ENCODE data around the gene SLC9A8.

The SLC9A8 gene

DNA sequence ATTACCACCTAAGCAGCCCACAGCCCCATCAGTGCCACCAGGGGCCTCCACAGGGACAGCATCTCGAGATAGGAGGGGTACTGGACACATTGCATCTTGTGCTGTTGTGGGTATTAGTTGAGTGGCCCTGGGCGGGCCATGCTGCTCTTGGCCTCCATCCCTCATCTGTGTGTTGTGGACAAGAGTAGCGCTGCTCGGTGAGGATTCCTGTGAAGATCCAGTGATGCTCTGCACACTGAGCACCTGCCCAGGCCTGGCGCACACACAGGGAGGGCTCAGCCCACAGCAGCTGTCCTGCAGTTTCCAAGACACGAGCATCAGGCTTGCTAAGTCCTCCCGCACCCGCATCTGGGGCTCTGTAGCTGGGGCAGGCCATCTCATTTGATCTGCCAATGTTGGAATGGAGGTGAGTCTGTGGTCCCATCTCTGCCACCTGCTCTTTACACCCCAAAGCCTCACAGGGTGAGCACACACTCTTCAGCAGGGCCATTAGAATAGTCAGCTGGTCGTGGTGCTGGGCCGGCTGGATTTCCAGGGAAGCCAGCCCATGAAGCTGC lies 70.7 kb downstream of the SLC9A8 start:
- no peaks in the 10 kb centered on the region for H3K27me3 ChIP-seq (ENCODE audit: insufficient read depth, poor library complexity, severe bottlenecking)
- peak; percentile 74 for DNase-seq (ENCODE audit: low spot score)
- TF ChIP-seq, protein P1, sequence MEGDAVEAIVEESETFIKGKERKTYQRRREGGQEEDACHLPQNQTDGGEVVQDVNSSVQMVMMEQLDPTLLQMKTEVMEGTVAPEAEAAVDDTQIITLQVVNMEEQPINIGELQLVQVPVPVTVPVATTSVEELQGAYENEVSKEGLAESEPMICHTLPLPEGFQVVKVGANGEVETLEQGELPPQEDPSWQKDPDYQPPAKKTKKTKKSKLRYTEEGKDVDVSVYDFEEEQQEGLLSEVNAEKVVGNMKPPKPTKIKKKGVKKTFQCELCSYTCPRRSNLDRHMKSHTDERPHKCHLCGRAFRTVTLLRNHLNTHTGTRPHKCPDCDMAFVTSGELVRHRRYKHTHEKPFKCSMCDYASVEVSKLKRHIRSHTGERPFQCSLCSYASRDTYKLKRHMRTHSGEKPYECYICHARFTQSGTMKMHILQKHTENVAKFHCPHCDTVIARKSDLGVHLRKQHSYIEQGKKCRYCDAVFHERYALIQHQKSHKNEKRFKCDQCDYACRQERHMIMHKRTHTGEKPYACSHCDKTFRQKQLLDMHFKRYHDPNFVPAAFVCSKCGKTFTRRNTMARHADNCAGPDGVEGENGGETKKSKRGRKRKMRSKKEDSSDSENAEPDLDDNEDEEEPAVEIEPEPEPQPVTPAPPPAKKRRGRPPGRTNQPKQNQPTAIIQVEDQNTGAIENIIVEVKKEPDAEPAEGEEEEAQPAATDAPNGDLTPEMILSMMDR (IDR thresholded peaks at IDR 0.05; ENCODE audit: poor library complexity, severe bottlenecking), result no peak
- H3K27ac ChIP-seq (ENCODE audit: poor library complexity, severe bottlenecking), result no peak overlapping the region
- H3K9me3 ChIP-seq (ENCODE audit: severe bottlenecking), result no peaks in the 10 kb centered on the region
- no peak for ATAC-seq (ENCODE audit: low read depth)
- no peak overlapping the region for H3K4me3 ChIP-seq (ENCODE audit: severe bottlenecking)
- H3K4me1 ChIP-seq (ENCODE audit: insufficient read depth, poor library complexity, severe bottlenecking), result no peaks in the 10 kb centered on the region
- H3K36me3 ChIP-seq (ENCODE audit: low read depth), result peaks cover 38% of the 10 kb centered on the region

DNA sequence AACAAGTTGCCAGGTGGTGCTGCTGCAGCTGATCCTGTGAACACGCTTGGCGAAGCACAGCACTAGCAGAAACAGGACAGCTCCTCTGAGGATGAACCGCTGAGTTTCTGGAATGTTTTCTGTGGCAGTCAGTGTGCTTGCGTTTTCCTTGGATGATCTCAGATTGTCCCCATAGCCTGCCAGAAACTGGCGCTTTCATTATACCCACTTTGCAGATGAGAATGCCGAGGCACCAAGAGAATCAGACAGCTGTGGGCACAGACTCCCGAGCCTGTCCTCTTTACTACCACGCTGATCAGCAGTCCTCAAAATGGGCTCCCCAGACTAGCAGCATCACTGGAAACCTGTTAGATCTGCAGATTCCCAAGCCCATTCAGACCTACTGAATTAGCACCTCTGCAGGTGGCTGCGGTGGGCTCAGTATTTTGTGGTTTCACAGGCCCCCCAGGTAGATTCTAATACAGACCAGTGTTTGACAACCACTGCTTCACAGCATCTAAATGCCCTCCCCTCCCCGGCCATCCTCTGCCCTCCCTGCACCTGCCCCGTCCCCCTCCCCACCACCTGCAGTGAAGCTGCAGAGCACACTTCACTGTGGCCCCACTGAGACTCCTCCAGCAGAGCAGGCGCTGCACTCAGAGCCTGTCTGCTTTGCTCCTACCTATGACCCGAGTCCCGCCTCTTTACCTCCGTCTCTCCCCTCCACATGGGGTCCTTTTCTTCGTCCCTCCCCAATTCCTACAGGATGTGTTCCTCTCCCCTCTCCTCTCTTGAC lies 73.1 kb downstream of the SLC9A8 start:
- TF ChIP-seq, protein P1 (IDR thresholded peaks at IDR 0.05; ENCODE audit: poor library complexity, severe bottlenecking), result no peak
- H3K4me3 ChIP-seq (ENCODE audit: severe bottlenecking), result no peak overlapping the region
- H3K27me3 ChIP-seq (ENCODE audit: insufficient read depth, poor library complexity, severe bottlenecking), result no peaks in the 10 kb centered on the region
- H3K27ac ChIP-seq (ENCODE audit: poor library complexity, severe bottlenecking), result no peak overlapping the region
- DNase-seq (ENCODE audit: low spot score) (peak; percentile 73), ATAC-seq (ENCODE audit: low read depth) (no peak)
- peaks cover 29% of the 10 kb centered on the region for H3K36me3 ChIP-seq (ENCODE audit: low read depth)
- no peaks in the 10 kb centered on the region for H3K4me1 ChIP-seq (ENCODE audit: insufficient read depth, poor library complexity, severe bottlenecking)
- no peaks in the 10 kb centered on the region for H3K9me3 ChIP-seq (ENCODE audit: severe bottlenecking)

DNA sequence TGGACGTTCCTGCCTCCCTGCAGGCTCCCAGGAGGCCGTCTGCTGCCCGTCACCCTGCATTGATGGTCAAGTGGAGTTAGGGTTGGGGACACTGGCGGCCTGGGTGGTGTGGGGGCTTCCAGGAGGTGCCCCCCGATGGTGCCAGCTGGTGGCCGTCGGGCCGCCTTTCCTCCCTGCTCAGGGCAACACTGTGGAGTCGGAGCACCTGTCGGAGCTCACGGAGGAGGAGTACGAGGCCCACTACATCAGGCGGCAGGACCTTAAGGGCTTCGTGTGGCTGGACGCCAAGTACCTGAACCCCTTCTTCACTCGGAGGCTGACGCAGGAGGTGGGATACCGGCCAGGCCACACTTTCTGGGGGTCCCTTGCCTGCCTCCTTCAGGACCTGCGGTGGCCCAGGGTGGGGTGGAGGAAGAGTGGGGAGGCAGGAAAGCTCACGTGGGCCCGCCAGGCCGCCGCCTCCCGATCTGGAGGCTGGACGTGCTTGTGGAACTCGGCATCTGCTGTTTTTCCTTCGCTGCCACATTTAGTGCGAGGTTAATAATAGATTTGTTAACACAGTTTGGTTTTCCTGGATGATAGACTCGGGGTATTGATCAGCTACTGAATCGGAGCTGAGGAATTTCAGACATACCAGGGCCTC lies 74.1 kb downstream of the SLC9A8 start:
- no peaks in the 10 kb centered on the region for H3K9me3 ChIP-seq (ENCODE audit: severe bottlenecking)
- ATAC-seq (ENCODE audit: low read depth) (no peak), DNase-seq (ENCODE audit: low spot score) (peak; percentile 82)
- H3K27me3 ChIP-seq (ENCODE audit: insufficient read depth, poor library complexity, severe bottlenecking), result no peaks in the 10 kb centered on the region
- no peak overlapping the region for H3K4me3 ChIP-seq (ENCODE audit: severe bottlenecking)
- H3K27ac ChIP-seq (ENCODE audit: poor library complexity, severe bottlenecking), result no peak overlapping the region
- H3K36me3 ChIP-seq (ENCODE audit: low read depth), result peaks cover 20% of the 10 kb centered on the region; the same call in 1 of the 2 replicates
- TF ChIP-seq, protein P1 (IDR thresholded peaks at IDR 0.05; ENCODE audit: poor library complexity, severe bottlenecking), result no peak
- H3K4me1 ChIP-seq (ENCODE audit: insufficient read depth, poor library complexity, severe bottlenecking), result no peaks in the 10 kb centered on the region

DNA sequence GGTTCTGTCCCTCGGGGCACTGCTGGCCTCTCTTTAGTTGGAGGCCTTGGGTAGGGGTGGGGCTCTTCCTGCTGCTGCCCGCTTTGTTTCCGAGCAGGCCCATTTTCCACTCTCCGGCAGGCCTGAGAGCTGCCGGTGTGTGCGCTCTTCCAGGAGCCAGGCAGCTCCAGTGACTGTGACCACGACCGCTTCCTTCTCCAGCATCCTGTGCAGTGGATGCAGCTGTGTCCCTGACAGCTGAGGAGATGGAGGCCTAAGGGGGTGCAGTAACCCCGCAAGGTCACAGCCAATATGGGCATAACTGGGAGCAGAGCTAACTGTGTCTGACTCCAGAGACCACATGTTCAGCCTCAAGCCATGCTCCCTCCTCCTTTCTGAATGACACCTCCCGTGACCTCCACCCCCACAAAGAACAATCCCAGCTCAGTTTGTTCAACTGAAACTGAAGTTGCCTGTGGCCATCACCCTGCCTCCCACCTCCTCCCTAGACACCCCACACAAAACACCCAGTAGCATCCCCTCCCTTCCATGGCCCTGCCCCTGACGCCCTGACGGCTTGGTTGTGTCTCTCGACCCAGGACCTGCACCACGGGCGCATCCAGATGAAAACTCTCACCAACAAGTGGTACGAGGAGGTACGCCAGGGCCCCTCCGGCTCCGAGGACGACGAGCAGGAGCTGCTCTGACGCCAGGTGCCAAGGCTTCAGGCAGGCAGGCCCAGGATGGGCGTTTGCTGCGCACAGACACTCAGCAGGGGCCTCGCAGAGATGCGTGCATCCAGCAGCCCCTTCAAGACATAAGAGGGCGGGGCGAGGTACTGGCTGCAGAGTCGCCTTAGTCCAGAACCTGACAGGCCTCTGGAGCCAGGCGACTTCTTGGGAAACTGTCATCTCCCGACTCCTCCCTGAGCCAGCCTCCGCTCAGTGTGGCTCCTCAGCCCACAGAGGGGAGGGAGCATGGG lies 74.9 kb downstream of the SLC9A8 start:
- ATAC-seq (ENCODE audit: low read depth) (no peak), DNase-seq (ENCODE audit: low spot score) (peak; percentile 89)
- H3K4me1 ChIP-seq (ENCODE audit: insufficient read depth, poor library complexity, severe bottlenecking), result no peaks in the 10 kb centered on the region
- peaks cover 20% of the 10 kb centered on the region; the same call in 1 of the 2 replicates for H3K36me3 ChIP-seq (ENCODE audit: low read depth)
- no peaks in the 10 kb centered on the region for H3K27me3 ChIP-seq (ENCODE audit: insufficient read depth, poor library complexity, severe bottlenecking)
- no peak overlapping the region for H3K27ac ChIP-seq (ENCODE audit: poor library complexity, severe bottlenecking)
- no peaks in the 10 kb centered on the region for H3K9me3 ChIP-seq (ENCODE audit: severe bottlenecking)
- H3K4me3 ChIP-seq (ENCODE audit: severe bottlenecking), result no peak overlapping the region
- TF ChIP-seq, protein P1 (IDR thresholded peaks at IDR 0.05; ENCODE audit: poor library complexity, severe bottlenecking), result no peak

Measured in RWPE2 (cell line).